Measurements from ENCODE around the gene SOCS3.

SOCS3 gene

DNA sequence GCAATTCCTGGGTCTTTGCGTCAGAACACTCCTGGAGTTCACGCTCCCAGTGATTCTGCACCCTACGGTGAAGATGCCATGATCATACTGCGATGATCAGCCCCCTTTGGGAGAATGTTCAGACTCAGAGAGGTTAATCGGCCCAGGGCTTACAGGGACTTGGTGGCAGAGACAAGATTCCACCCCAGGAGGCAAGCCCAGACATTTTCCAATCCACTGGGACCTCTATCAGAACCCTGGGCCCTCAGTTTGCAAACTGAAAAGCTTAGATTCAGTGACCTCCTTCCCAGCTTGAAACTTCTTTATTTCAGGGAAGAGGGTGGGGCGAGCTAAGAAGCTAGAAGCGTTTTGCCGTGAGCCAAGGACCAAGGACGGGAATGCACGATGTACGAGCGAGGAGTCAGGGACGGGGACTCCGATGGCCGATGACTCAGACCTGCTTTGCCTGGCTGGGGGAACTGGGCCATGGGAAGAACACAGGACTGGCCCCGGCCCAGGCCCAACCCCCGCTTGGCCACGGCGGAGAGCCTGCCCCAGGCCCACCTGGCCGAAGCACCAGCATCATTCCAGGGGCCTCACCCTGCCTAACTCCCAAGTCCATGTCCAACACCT is 34.7 kb downstream of the SOCS3 start:
- Histone ChIP-seq H3K4me3 (ENCODE audit: low read depth, low read length, poor library complexity, severe bottlenecking) (no peak overlapping the region), H3K36me3 (ENCODE audit: insufficient read depth, low read length) (no peaks in the 10 kb centered on the region), H3K27ac (ENCODE audit: low read depth, low read length, poor library complexity, severe bottlenecking) (no peak overlapping the region), H3K79me2 (ENCODE audit: insufficient read depth, low read length) (no peaks in the 10 kb centered on the region), H2AFZ (ENCODE audit: low read length) (no peak overlapping the region), H3K4me2 (ENCODE audit: low read length) (no peak overlapping the region), H3K9ac (ENCODE audit: low read length) (no peak overlapping the region), H3K4me1 (ENCODE audit: insufficient read depth, low read length, severe bottlenecking) (no peaks in the 10 kb centered on the region), H4K20me1 (ENCODE audit: insufficient read depth, low read length) (no peaks in the 10 kb centered on the region), H3K9me2 (ENCODE audit: low read depth, low read length) (no peaks in the 10 kb centered on the region), H3K27me3 (ENCODE audit: insufficient read depth, low read length) (peaks cover 10% of the 10 kb centered on the region; the same call in 1 of the 2 replicates), H3F3A (ENCODE audit: insufficient read depth, low read length) (no peaks in the 10 kb centered on the region), H3K9me3 (ENCODE audit: low read length) (no peaks in the 10 kb centered on the region)
- TF ChIP-seq EZH2 (IDR thresholded peaks at IDR 0.05; ENCODE audit: borderline replicate concordance, low read length), result no peak
- TF ChIP-seq, protein P1, sequence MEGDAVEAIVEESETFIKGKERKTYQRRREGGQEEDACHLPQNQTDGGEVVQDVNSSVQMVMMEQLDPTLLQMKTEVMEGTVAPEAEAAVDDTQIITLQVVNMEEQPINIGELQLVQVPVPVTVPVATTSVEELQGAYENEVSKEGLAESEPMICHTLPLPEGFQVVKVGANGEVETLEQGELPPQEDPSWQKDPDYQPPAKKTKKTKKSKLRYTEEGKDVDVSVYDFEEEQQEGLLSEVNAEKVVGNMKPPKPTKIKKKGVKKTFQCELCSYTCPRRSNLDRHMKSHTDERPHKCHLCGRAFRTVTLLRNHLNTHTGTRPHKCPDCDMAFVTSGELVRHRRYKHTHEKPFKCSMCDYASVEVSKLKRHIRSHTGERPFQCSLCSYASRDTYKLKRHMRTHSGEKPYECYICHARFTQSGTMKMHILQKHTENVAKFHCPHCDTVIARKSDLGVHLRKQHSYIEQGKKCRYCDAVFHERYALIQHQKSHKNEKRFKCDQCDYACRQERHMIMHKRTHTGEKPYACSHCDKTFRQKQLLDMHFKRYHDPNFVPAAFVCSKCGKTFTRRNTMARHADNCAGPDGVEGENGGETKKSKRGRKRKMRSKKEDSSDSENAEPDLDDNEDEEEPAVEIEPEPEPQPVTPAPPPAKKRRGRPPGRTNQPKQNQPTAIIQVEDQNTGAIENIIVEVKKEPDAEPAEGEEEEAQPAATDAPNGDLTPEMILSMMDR (IDR thresholded peaks at IDR 0.05; ENCODE audit: low read length), result no peak

- Histone ChIP-seq H3K9ac (ENCODE audit: low read length) (no peak overlapping the region), H3K4me1 (ENCODE audit: insufficient read depth, low read length, severe bottlenecking) (no peaks in the 10 kb centered on the region), H3F3A (ENCODE audit: insufficient read depth, low read length) (no peaks in the 10 kb centered on the region), H3K27ac (ENCODE audit: low read depth, low read length, poor library complexity, severe bottlenecking) (no peak overlapping the region), H3K4me2 (ENCODE audit: low read length) (no peak overlapping the region), H3K4me3 (ENCODE audit: low read depth, low read length, poor library complexity, severe bottlenecking) (no peak overlapping the region), H3K27me3 (ENCODE audit: insufficient read depth, low read length) (peaks cover 5% of the 10 kb centered on the region; the same call in 1 of the 2 replicates), H3K79me2 (ENCODE audit: insufficient read depth, low read length) (no peaks in the 10 kb centered on the region), H3K9me2 (ENCODE audit: low read depth, low read length) (no peaks in the 10 kb centered on the region), H4K20me1 (ENCODE audit: insufficient read depth, low read length) (no peaks in the 10 kb centered on the region), H3K9me3 (ENCODE audit: low read length) (no peaks in the 10 kb centered on the region), H2AFZ (ENCODE audit: low read length) (no peak overlapping the region), H3K36me3 (ENCODE audit: insufficient read depth, low read length) (no peaks in the 10 kb centered on the region)
- TF ChIP-seq, protein P1 (IDR thresholded peaks at IDR 0.05; ENCODE audit: low read length), result no peak
- no peak for TF ChIP-seq EZH2 (IDR thresholded peaks at IDR 0.05; ENCODE audit: borderline replicate concordance, low read length)
These were observed 35.3 kb downstream of the SOCS3 start for GRCh38 chr17:78324391-78325075.

DNA sequence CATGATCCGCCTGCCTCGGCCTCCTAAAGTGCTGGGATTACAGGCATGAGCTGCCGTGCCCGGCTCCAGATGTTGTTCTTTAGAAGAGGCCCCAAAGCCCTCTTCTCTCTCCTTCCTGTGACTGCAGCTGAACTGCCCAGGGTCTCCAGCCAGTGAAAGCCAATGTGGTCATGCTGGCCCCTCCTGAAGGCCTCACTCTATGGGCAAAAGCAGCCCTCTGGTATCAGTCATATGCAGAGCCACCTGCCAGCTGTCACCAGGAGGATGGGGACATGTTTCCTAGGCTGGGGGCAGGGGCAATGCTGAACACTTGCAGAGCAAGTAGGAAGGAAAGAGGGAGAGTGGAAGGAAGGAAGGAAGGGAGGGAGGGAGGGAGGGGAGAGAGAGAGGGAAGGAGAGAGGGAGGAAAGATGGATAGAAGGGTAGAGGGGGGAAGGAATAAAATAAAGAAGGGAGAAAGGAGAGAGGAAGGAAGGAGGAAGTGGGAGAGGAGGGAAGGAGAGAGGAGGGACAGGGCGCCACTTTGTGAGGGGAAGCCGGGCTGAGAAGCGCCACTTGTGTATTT is 36.0 kb downstream of the SOCS3 start:
- no peaks in the 10 kb centered on the region for H3K79me2 ChIP-seq (ENCODE audit: insufficient read depth, low read length)
- H3K27ac ChIP-seq (ENCODE audit: low read depth, low read length, poor library complexity, severe bottlenecking), result no peak overlapping the region
- H3K9me3 ChIP-seq (ENCODE audit: low read length), result no peaks in the 10 kb centered on the region
- H3F3A ChIP-seq (ENCODE audit: insufficient read depth, low read length), result no peaks in the 10 kb centered on the region
- H3K4me2 ChIP-seq (ENCODE audit: low read length), result no peak overlapping the region
- H3K4me1 ChIP-seq (ENCODE audit: insufficient read depth, low read length, severe bottlenecking), result no peaks in the 10 kb centered on the region
- TF ChIP-seq EZH2 (IDR thresholded peaks at IDR 0.05; ENCODE audit: borderline replicate concordance, low read length), result no peak
- TF ChIP-seq, protein P1 (IDR thresholded peaks at IDR 0.05; ENCODE audit: low read length), result no peak
- H2AFZ ChIP-seq (ENCODE audit: low read length), result no peak overlapping the region
- no peaks in the 10 kb centered on the region for H4K20me1 ChIP-seq (ENCODE audit: insufficient read depth, low read length)
- H3K9ac ChIP-seq (ENCODE audit: low read length), result no peak overlapping the region
- 0 out of 2 replicates have a peak, but pooled peaks cover 5% of the 10 kb centered on the region for H3K27me3 ChIP-seq (ENCODE audit: insufficient read depth, low read length)
- H3K9me2 ChIP-seq (ENCODE audit: low read depth, low read length), result no peaks in the 10 kb centered on the region
- no peak overlapping the region for H3K4me3 ChIP-seq (ENCODE audit: low read depth, low read length, poor library complexity, severe bottlenecking)
- H3K36me3 ChIP-seq (ENCODE audit: insufficient read depth, low read length), result no peaks in the 10 kb centered on the region
